Measurements from ENCODE around the gene CACNA1G.
A peak's percentile ranks its signal among the peaks of the same experiment; 100 is the strongest.

The CACNA1G gene

GRCh38 chr17:50560185-50560824 lies at the start of gene CACNA1G:
Gene CACNA1G, plus strand, starts transcription at chr17:50560715. Its CDS starts 745 bp downstream, at chr17:50561460.
- DNase-seq: peak; percentile 94

- DNase-seq: peak; percentile 35
These were observed 49.5 kb upstream of the CACNA1G start for GRCh38 chr17:50511058-50511457.

- DNase-seq: no peak
These were observed 47.0 kb upstream of the CACNA1G start for GRCh38 chr17:50513495-50513894.

GRCh38 chr17:50514388-50514787 lies 46.1 kb upstream of the CACNA1G start:
- no peak for DNase-seq

GRCh38 chr17:50514936-50515702 lies 45.4 kb upstream of the CACNA1G start:
- no peak for DNase-seq

- DNase-seq: no peak
These were observed 43.5 kb upstream of the CACNA1G start for GRCh38 chr17:50517011-50517410.

GRCh38 chr17:50517504-50518383 lies 42.8 kb upstream of the CACNA1G start:
- DNase-seq: peak; percentile 65

- peak; percentile 94 for DNase-seq
These were observed 42.0 kb upstream of the CACNA1G start for GRCh38 chr17:50518384-50519023.

- DNase-seq: peak; percentile 95
These were observed 41.2 kb upstream of the CACNA1G start for GRCh38 chr17:50519141-50519834.

GRCh38 chr17:50520483-50520882 lies 40.0 kb upstream of the CACNA1G start:
- no peak for DNase-seq

- peak; percentile 40 for DNase-seq
These were observed 39.0 kb upstream of the CACNA1G start for GRCh38 chr17:50521514-50521913.

GRCh38 chr17:50522766-50523165 lies 37.7 kb upstream of the CACNA1G start:
- no peak for DNase-seq

GRCh38 chr17:50523208-50523607 lies 37.3 kb upstream of the CACNA1G start:
- peak; percentile 36 for DNase-seq

GRCh38 chr17:50524838-50525237 lies 35.7 kb upstream of the CACNA1G start:
- no peak for DNase-seq

- peak; percentile 67 for DNase-seq
These were observed 33.3 kb upstream of the CACNA1G start for GRCh38 chr17:50527155-50527762.

- DNase-seq: no peak
These were observed 32.5 kb upstream of the CACNA1G start for GRCh38 chr17:50527949-50528474.

GRCh38 chr17:50529849-50530248 lies 30.7 kb upstream of the CACNA1G start:
- DNase-seq: no peak

GRCh38 chr17:50531428-50532025 lies 29.0 kb upstream of the CACNA1G start:
- DNase-seq: no peak

GRCh38 chr17:50532452-50533024 lies 28.0 kb upstream of the CACNA1G start, which contains the start of gene EPN3:
Gene EPN3, plus strand, starts transcription at chr17:50532735. Its CDS starts 3,822 bp downstream, at chr17:50536557.
- DNase-seq: peak; percentile 38

- DNase-seq: peak; percentile 34
These were observed 27.3 kb upstream of the CACNA1G start for GRCh38 chr17:50533185-50533584.

Measured in NCI-H69 (cell line).